ENCODE results near the gene GPSM3.

- TF ChIP-seq CTCF (IDR thresholded peaks at IDR 0.05), result no peak
- TF ChIP-seq POLR2A (IDR thresholded peaks at IDR 0.05), result no peak
These were observed 14.5 kb downstream of the GPSM3 start, which contains the start of gene RNF5 for GRCh38 chr6:32177788-32178546.

Data from vagina (tissue), 2 donors.